ENCODE measurements around the gene EHMT1. TPM values are rescaled to one million over a fixed set of nuclear protein-coding genes. Genes with fewer than 3 reads are reported as not detected.

EHMT1 gene
- polyA plus RNA-seq, 1 of the 3 experiments (the other 2 are of a cell fraction): 39.5 TPM

GRCh38 chr9:137665226-137665625 is 46.4 kb downstream of the EHMT1 start:
- CTCF ChIA-PET: interaction anchor here (0.6 to 1.5 kb wide), 3 partner anchors 10 to 436 kb away, joined by 3 to 5 read pairs (median 3); no protein-coding TSS in a partner anchor
- Histone ChIP-seq H3K79me2 (ENCODE audit: insufficient read depth) (peaks cover 92% of the 10 kb centered on the region), H3K4me2 (no peak overlapping the region), H3K9me3 (no peaks in the 10 kb centered on the region), H3K9ac (no peak overlapping the region), H3K27ac (ENCODE audit: low read depth in 2 of 2, low read length in 1 of 2) (no peak overlapping the region; a peak in 1 of 4 replicates), H3K9me2 (no peaks in the 10 kb centered on the region), H3K36me3 (replicated peaks in 1 of 2; ENCODE audit: control insufficient read depth in 1 of 2, insufficient read depth in 2 of 2, low read length in 1 of 2) (no peaks in the 10 kb centered on the region), H3K4me3 (ENCODE audit: low read depth in 2 of 2, low read length in 1 of 2) (no peak overlapping the region), H3K27me3 (ENCODE audit: insufficient read depth) (no peaks in the 10 kb centered on the region), H4K20me1 (ENCODE audit: insufficient read depth) (peaks cover 81% of the 10 kb centered on the region), H2AFZ (ENCODE audit: low read depth) (no peak overlapping the region), H3F3A (replicated peaks; ENCODE audit: insufficient read depth) (peaks cover 8% of the 10 kb centered on the region), H3K4me1 (ENCODE audit: control insufficient read depth in 1 of 2, insufficient read depth in 2 of 2, low read depth in 1 of 2, low read length in 1 of 2) (peaks cover 5 to 19% of the 10 kb centered on the region in 2 experiments; a peak in 1 of 4 replicates)
- WGBS (ENCODE audit: low lambda C conversion rate): 88% methylated on average over 7 of the region's 7 CpGs
- POLR2A ChIA-PET: no interaction called here
- no peak for DNase-seq
- no peak for TF ChIP-seq JUND (IDR thresholded peaks at IDR 0.05)
- TF ChIP-seq RCOR1 (IDR thresholded peaks at IDR 0.05; ENCODE audit: low read length): no peak
- no peak for TF ChIP-seq FOXJ3 (CRISPR knock-in tag; IDR thresholded peaks at IDR 0.05)
- no peak for TF ChIP-seq EP300 (IDR thresholded peaks at IDR 0.05; ENCODE audit: borderline replicate concordance in 1 of 2, low read depth in 1 of 2, low read length in 1 of 2)

- ChIA-PET POLR2A (no interaction called here), CTCF (interaction anchor here (0.9 to 1.5 kb wide), 2 partner anchors 17 to 25 kb away, joined by 3 read pairs; no protein-coding TSS in a partner anchor)
- peaks cover 92% of the 10 kb centered on the region for H3K79me2 ChIP-seq (ENCODE audit: insufficient read depth)
- H3K27ac ChIP-seq (ENCODE audit: low read depth in 2 of 2, low read length in 1 of 2): peak overlapping the region in 1 of 2 experiments; percentile 4; a peak in 1 of 4 replicates
- no peak for DNase-seq
- no peak overlapping the region for H3K4me2 ChIP-seq
- TF ChIP-seq CHD2 (IDR thresholded peaks at IDR 0.05; ENCODE audit: low read length, partially characterized antibody) (no peak), MEF2A (IDR thresholded peaks at IDR 0.05; ENCODE audit: borderline replicate concordance, low read depth) (no peak), FOXM1 (IDR thresholded peaks at IDR 0.05; ENCODE audit: low read depth) (no peak)
- no peak overlapping the region for H3K9ac ChIP-seq
- peaks cover 8% of the 10 kb centered on the region for H3F3A ChIP-seq (replicated peaks; ENCODE audit: insufficient read depth)
- no peak overlapping the region for H3K4me3 ChIP-seq (ENCODE audit: low read depth in 2 of 2, low read length in 1 of 2)
- H3K27me3 ChIP-seq (ENCODE audit: insufficient read depth): no peaks in the 10 kb centered on the region
- no peaks in the 10 kb centered on the region for H3K9me2 ChIP-seq
- peaks cover 82% of the 10 kb centered on the region for H4K20me1 ChIP-seq (ENCODE audit: insufficient read depth)
- H3K4me1 ChIP-seq (ENCODE audit: control insufficient read depth in 1 of 2, insufficient read depth in 2 of 2, low read depth in 1 of 2, low read length in 1 of 2): peaks cover 5 to 19% of the 10 kb centered on the region in 2 experiments; a peak in 1 of 4 replicates
- WGBS (ENCODE audit: low lambda C conversion rate): 99% methylated on average over 18 of the region's 18 CpGs
- H2AFZ ChIP-seq (ENCODE audit: low read depth): no peak overlapping the region
- no peaks in the 10 kb centered on the region for H3K36me3 ChIP-seq (replicated peaks in 1 of 2; ENCODE audit: control insufficient read depth in 1 of 2, insufficient read depth in 2 of 2, low read length in 1 of 2)
- no peaks in the 10 kb centered on the region for H3K9me3 ChIP-seq
Measured at GRCh38 chr9:137665697-137666512, 47.1 kb downstream of the EHMT1 start.

GRCh38 chr9:137666513-137666822 is 47.7 kb downstream of the EHMT1 start:
- Histone ChIP-seq H4K20me1 (ENCODE audit: insufficient read depth) (peaks cover 84% of the 10 kb centered on the region), H3K4me1 (ENCODE audit: control insufficient read depth in 1 of 2, insufficient read depth in 2 of 2, low read depth in 1 of 2, low read length in 1 of 2) (peaks cover 5 to 19% of the 10 kb centered on the region in 2 experiments; a peak in 1 of 4 replicates), H2AFZ (ENCODE audit: low read depth) (no peak overlapping the region), H3K4me2 (no peak overlapping the region), H3K36me3 (replicated peaks in 1 of 2; ENCODE audit: control insufficient read depth in 1 of 2, insufficient read depth in 2 of 2, low read length in 1 of 2) (no peaks in the 10 kb centered on the region), H3K27me3 (ENCODE audit: insufficient read depth) (no peaks in the 10 kb centered on the region), H3F3A (replicated peaks; ENCODE audit: insufficient read depth) (peaks cover 13% of the 10 kb centered on the region), H3K79me2 (ENCODE audit: insufficient read depth) (peaks cover 92% of the 10 kb centered on the region), H3K9ac (no peak overlapping the region), H3K9me2 (no peaks in the 10 kb centered on the region), H3K27ac (ENCODE audit: low read depth in 2 of 2, low read length in 1 of 2) (peak overlapping the region in 1 of 2 experiments; percentile 4; a peak in 1 of 4 replicates), H3K4me3 (ENCODE audit: low read depth in 2 of 2, low read length in 1 of 2) (no peak overlapping the region), H3K9me3 (no peaks in the 10 kb centered on the region)
- 72% methylated on average over 4 of the region's 8 CpGs for WGBS (ENCODE audit: low lambda C conversion rate)
- CTCF ChIA-PET: interaction anchor here (0.9 kb wide), 1 partner anchor 17 kb away, joined by 3 read pairs; no protein-coding TSS in a partner anchor
- POLR2A ChIA-PET: no interaction called here
- TF ChIP-seq RFX5 (IDR thresholded peaks at IDR 0.05; ENCODE audit: low read length) (no peak), MAX (IDR thresholded peaks at IDR 0.05; ENCODE audit: low read depth) (no peak), TCF12 (IDR thresholded peaks at IDR 0.05) (no peak)
- peak; percentile 53 for DNase-seq
